Renal cortex interstitium (tissue), 15 donors: ENCODE data around the gene PLSCR5. TPM values are rescaled to one million over a fixed set of nuclear protein-coding genes. Genes with fewer than 3 reads are reported as not detected.

Experiments
- DNase-seq, 11 donors: peaks; one replicate each; pipeline ENCODE4 v3.0.0-alpha.2; 2013; ENCODE audit warnings: low read depth in 9 of 11, low spot score in 4 of 11; ENCODE audit errors: extremely low read depth in 1 of 11
- long read RNA-seq, 16 experiments: transcript quantifications; one replicate each; lab custom pipeline, GENCODE V29; 2026
- polyA plus RNA-seq, 3 donors: library from polyadenylated mRNA; unstranded; fragments of 120-200 nt; gene quantifications; one replicate each; pipeline ENCODE4 v1.2.1, GENCODE V29; 2013; ENCODE audit not compliant: insufficient read length in 3 of 3

The PLSCR5 gene
- polyA plus RNA-seq = not detected
- long read RNA-seq, donor 1 = 0 reads
- long read RNA-seq, donor 2 = 0 reads
- long read RNA-seq, donor 3 = 0 reads
- long read RNA-seq, donor 4 = 0 reads
- long read RNA-seq, donor 5 = 0 reads
- long read RNA-seq, donor 6 = 0 reads
- long read RNA-seq, donor 7 = 0 reads
- long read RNA-seq, donor 8 = 0 reads
- long read RNA-seq, donor 9 = 0 reads
- long read RNA-seq, donor 10 = 0 reads
- long read RNA-seq, donor 11 = 0 reads
- long read RNA-seq, donor 12 = 0 reads
- long read RNA-seq, donor 13 = 0 reads
- long read RNA-seq, donor 14 = 0 reads
- long read RNA-seq, donor 15 = 0 reads
- long read RNA-seq, donor 16 = 0 reads

GRCh38 chr3:146605106-146605505 lies at the start of gene PLSCR5:
Gene PLSCR5 (minus strand): TSS chr3:146605346. CDS start chr3:146605212, 134 bp downstream.
- no peak for DNase-seq

GRCh38 chr3:146653978-146654377 lies 48.8 kb upstream of the PLSCR5 start:
- no peak for DNase-seq

GRCh38 chr3:146650691-146651442 lies 45.7 kb upstream of the PLSCR5 start:
- no peak for DNase-seq

DNA sequence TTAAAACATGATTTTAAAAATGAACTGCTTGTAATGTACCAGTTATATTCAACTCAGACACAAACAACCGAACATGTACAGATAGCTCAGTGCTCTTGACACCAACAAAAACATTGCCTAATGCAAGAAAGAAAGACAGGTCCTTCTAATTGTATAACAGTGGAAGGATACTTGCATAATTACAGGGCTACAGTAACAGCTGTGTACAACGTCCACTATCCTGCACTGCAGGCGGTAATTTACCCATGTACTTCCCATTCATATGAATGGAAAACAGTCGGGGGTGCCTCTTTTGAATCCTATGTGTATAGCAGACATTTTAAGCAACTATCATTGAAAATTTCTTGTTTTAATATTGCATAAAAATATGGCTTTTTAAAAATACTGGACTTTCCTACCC lies 41.1 kb upstream of the PLSCR5 start:
- DNase-seq = no peak

DNA sequence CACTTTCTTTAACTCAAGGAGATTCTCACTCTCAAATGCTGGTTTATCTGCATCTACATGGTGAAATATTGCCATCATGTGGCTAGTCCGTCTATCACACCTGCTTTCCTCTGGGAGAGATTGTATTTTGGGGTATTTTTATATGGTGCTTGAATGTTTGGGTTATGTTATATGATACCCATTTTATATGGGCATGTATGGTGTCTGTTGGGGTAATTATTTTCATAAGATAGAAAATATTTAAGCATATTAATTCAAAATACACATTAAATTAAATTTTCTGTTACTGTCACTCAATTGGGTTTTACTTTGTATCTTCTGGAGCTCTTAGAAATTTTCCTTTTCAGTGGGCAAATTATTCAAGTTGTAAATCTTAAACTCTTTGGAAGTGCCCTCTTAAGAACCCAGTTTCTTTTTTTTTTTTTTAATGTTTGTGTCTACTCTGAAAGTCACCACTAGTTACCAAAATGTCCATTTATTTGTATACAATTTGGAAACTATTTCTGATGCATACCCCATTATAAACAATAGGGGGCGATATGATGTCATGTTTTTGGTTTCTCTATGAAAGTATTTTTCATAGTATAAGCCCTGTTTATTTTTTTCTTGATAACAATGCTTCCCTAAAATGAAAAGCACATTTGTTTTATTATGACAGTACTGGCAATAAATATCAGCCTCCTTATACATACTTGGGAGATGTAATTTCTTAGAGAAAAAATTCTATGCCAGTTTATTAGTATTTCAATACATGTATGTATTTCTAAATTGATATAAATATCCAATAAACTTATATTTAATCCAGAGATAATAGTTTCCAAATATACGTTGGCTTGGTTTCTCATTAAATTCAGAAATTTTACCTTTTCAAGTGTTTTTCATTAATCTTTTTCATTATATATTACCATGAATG lies 36.1 kb upstream of the PLSCR5 start:
- DNase-seq = peak in 10 of 11 donors; percentile 8 to 25 (median 13)

GRCh38 chr3:146640361-146640760 lies 35.2 kb upstream of the PLSCR5 start:
- DNase-seq = no peak

DNA sequence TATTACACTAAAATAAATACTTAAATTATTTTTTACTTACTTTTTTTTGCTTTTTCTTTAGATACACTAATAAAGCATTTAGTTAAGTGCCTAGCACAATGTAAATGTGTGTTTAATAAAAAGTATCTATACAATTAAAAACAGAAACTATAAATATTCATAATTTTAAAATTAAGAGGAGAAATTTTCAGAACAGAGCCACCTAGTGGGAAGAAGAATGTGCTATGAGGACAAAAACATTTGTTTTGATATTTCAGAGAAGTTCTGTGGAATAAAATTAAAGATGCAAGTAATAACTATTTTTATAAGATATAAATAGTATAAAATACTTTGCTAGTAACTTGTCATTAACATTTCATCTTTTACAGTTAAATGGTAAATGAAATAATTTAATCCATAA lies 33.6 kb upstream of the PLSCR5 start:
- DNase-seq = no peak

DNA sequence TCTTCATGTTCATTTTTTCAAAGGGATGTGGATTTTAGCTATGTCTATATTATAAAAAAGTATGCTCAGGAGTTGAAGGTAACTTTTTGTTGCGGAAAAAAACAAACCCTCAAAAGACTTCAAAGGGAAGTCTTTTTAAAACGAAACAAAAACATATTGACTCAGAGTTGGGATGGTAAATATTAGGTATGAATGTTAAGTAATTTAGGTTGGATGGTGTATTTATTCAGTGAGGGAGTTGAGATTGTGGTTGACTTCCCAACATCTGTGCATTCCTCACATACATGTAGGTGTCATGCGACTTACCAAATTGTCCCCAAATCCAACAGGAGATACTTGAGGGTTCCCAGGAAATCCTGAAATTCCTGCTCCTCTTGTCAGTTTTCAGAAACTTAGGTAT lies 32.7 kb upstream of the PLSCR5 start:
- no peak for DNase-seq

GRCh38 chr3:146636881-146637280 lies 31.7 kb upstream of the PLSCR5 start:
- DNase-seq = no peak

DNA sequence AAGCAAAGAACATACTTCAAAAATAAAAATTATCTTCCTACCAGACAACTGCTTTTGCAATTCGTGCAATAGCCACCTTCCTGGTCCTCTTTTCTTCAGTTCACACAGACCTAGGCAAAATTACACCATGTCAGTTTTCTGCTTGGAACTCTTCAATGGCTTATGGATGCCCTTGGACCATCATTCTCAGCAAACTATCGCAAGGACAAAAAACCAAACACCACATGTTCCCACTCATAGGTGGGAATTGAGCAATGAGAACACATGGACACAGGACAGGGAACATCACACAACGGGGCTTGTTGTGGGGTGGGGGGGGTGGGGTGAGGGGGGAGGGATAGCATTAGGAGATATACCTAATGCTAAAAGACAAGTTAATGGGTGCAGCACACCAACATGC lies 29.2 kb upstream of the PLSCR5 start:
- no peak for DNase-seq

GRCh38 chr3:146628671-146629070 lies 23.5 kb upstream of the PLSCR5 start:
- no peak for DNase-seq

DNA sequence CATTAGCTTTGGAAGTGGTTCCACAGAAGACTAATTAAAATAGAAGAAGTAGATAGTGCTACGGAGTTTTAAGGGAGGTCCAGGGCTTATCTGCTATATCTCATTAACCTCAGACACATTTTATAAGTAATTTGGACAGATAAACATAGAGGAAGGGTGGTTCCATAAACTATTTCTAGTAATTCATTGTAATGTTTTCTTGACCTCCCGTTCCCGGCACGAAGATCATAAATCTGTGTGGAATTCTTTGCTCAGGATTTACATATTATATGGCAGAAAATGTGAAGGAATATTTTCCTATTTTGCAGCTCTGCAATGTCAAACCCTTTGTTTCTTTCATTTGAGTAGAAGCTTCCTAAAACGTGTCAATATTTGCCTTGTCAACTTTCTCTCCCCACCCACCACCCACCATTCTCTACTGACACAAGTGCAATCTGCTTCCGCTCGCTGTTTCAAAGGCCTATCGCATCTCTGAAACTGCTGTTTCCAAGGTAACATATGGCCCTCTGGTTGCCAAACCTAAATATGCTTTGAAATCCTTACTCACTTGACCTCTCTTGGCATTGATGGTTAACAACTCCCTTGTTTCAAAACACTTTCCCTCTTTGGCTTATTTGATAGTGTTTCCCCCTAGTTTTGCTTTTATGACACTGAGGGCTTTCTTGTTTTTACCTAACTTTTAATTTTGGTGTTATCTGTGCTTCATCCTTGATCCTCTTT lies 21.4 kb upstream of the PLSCR5 start:
- no peak for DNase-seq

- no peak for DNase-seq
Measured at GRCh38 chr3:146625186-146625775, 20.1 kb upstream of the PLSCR5 start.

GRCh38 chr3:146621723-146622122 lies 16.6 kb upstream of the PLSCR5 start:
- DNase-seq = no peak

DNA sequence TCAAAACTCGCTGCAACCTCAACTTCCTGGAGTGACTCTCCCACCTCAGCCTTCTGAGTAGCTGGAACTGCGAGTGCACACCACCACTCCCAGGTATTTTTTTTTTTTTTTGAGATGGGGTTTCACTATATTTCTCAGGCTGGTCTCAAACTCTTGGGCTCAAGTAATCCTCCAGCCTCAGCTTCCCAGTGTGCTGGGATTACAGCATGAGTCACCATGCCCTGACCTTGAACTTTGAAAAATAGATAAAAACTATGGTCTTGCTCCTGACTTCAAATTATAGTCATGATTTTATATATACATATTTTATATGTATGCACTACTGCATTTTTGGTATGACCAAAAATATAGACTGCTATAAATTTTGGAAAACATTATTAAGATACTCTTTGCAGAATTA lies 6.9 kb upstream of the PLSCR5 start:
- DNase-seq = no peak

DNA sequence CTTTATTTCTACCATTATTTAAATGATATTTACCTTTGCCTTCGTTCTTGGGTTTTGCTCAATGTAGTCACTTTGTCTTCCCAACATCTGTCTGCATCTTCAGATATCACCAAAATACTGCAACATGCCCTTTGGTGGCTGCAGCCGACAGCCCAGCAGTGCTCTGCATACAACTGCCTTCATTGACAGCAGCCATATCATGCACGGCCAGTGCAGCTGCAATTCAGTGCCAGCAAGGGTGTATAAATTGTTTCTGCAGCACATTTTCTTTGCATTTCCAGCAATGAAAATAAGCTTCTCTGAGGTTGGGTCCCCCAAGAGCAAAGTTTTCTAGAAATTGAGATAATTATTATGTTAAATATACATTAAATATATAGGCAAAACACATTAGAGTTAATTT lies 6.0 kb upstream of the PLSCR5 start:
- no peak for DNase-seq

DNA sequence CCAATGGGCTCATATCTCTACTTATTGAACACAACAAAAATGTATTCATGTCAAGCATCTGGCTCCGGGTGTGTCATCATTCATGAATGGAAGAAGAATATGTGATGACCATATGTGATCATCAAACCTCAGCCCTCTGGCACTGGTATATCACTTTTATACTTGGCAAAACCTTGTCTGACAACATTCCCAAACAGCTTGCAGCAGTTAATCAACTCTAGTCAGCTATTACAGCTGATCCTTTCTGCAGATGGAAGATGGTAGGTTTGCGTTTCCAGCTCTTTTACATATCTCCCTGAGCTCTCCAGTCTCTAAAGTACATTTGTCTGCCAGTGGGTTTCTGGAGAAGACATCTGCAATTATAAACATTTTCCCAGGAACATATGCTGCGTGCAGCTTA lies 6.6 kb downstream of the PLSCR5 start:
- no peak for DNase-seq

DNA sequence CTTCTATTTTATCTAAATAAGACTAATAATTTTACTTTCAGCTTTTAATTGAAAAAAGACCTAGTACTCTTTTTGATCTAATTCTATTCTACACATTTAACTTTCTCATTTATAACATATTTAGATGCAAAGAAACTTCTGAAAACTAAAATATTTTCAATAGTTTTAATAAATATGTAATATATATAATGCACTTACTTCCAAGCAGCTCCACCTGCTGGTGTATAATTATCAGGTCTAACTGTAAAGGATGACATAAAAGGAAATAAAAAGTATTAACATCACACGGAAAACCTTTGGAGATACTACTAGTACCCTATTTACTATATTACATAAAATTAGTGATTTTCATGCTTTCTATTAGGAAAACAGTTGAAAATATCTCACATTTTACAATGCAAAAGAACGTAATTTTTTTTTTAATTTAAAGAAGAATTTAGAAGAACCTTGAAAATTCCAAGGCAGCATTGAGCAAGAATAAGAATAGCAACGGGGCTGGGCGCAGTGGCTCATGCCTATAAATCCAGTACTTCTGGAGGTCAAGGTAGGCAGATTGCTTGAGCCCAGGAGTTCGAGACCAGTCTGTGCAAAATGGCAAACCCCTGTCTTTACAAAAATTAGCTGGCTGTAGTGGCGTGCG lies 10.2 kb downstream of the PLSCR5 start:
- DNase-seq = peak in 1 of 11 donors; percentile 1
